Type B pancreatic cell (in vitro differentiated cells): ENCODE results near the gene TBC1D22A. TPM values are rescaled to one million over a fixed set of nuclear protein-coding genes. Genes with fewer than 3 reads are reported as not detected.

Source experiments
- DNase-seq: peaks from one replicate; pipeline ENCODE4 v3.0.0; 2021; ENCODE audit warnings: mixed read lengths; ENCODE audit not compliant: unreplicated experiment; ENCODE audit errors: extremely low spot score
- H3K27ac Mint-ChIP-seq: 2 replicates; pipeline ENCODE4 v1.8.0; 2021; ENCODE audit warnings: mild to moderate bottlenecking, mixed read lengths
- H3K27me3 Mint-ChIP-seq: 2 replicates; pipeline ENCODE4 v1.8.0; 2021; ENCODE audit warnings: mixed read lengths
- H3K36me3 Mint-ChIP-seq: 2 replicates; pipeline ENCODE4 v1.8.0; 2021; ENCODE audit warnings: mixed read lengths
- H3K4me1 Mint-ChIP-seq: one replicate; pipeline ENCODE4 v1.8.0; 2021; ENCODE audit warnings: mixed read lengths; ENCODE audit not compliant: unreplicated experiment
- H3K4me3 Mint-ChIP-seq: 2 replicates; pipeline ENCODE4 v1.8.0; 2021; ENCODE audit warnings: mild to moderate bottlenecking, mixed read lengths
- H3K9me3 Mint-ChIP-seq: 2 replicates; pipeline ENCODE4 v1.8.0; 2021; ENCODE audit warnings: mixed read lengths
- CTCF ChIP-seq: fragments of 200-600 bp; sonication (generic); conservative IDR thresholded peaks from 2 replicates; pipeline ENCODE4 v1.5.0; 2021; ENCODE audit warnings: antibody characterized with exemption, mild to moderate bottlenecking
- total RNA-seq: library from RNA; stranded (reverse); gene quantifications from 2 replicates; pipeline ENCODE4 v1.2.1, GENCODE V29; 2021; ENCODE audit warnings: low replicate concordance

Gene TBC1D22A
- total RNA-seq, 1 donor from 2014 or later = 16.2 TPM

- Mint-ChIP-seq H3K27me3 (no peaks in the 10 kb centered on the region), H3K4me3 (no peak overlapping the region), H3K27ac (no peak overlapping the region), H3K9me3 (no peaks in the 10 kb centered on the region), H3K4me1 (no peaks in the 10 kb centered on the region), H3K36me3 (peaks cover 4% of the 10 kb centered on the region)
- DNase-seq = peak; percentile 67
- no peak for TF ChIP-seq CTCF
These were observed 410.5 kb downstream of the TBC1D22A start for GRCh38 chr22:47172771-47173534.

- DNase-seq = peak; percentile 63
- no peak overlapping the region for H3K27ac Mint-ChIP-seq
- no peak for TF ChIP-seq CTCF
- no peaks in the 10 kb centered on the region for H3K4me1 Mint-ChIP-seq
- H3K27me3 Mint-ChIP-seq = no peaks in the 10 kb centered on the region
- H3K9me3 Mint-ChIP-seq = no peaks in the 10 kb centered on the region
- peaks cover 4% of the 10 kb centered on the region for H3K36me3 Mint-ChIP-seq
- no peak overlapping the region for H3K4me3 Mint-ChIP-seq
These were observed 411.1 kb downstream of the TBC1D22A start for GRCh38 chr22:47173535-47174021.

- Mint-ChIP-seq H3K4me1 (no peaks in the 10 kb centered on the region), H3K36me3 (peaks cover 4% of the 10 kb centered on the region), H3K4me3 (no peak overlapping the region), H3K27ac (no peak overlapping the region), H3K9me3 (no peaks in the 10 kb centered on the region), H3K27me3 (no peaks in the 10 kb centered on the region)
- no peak for TF ChIP-seq CTCF
- DNase-seq = peak; percentile 60
These were observed 411.6 kb downstream of the TBC1D22A start for GRCh38 chr22:47174096-47174495.

- DNase-seq = peak; percentile 62
- TF ChIP-seq CTCF = no peak
- peaks cover 4% of the 10 kb centered on the region for H3K36me3 Mint-ChIP-seq
- no peaks in the 10 kb centered on the region for H3K9me3 Mint-ChIP-seq
- H3K27me3 Mint-ChIP-seq = no peaks in the 10 kb centered on the region
- H3K4me3 Mint-ChIP-seq = no peak overlapping the region
- H3K27ac Mint-ChIP-seq = no peak overlapping the region
- H3K4me1 Mint-ChIP-seq = no peaks in the 10 kb centered on the region
These were observed 412.2 kb downstream of the TBC1D22A start for GRCh38 chr22:47174671-47175112.

GRCh38 chr22:47175151-47176025, 412.9 kb downstream of the TBC1D22A start:
- Mint-ChIP-seq H3K4me1 (no peaks in the 10 kb centered on the region), H3K27ac (no peak overlapping the region), H3K36me3 (peaks cover 4% of the 10 kb centered on the region), H3K4me3 (no peak overlapping the region), H3K27me3 (no peaks in the 10 kb centered on the region), H3K9me3 (no peaks in the 10 kb centered on the region)
- no peak for TF ChIP-seq CTCF
- peak; percentile 64 for DNase-seq
